NCI-H345 (cell line): ENCODE results near the gene ELAPOR2.
"Not testable (repeated sequence)": the region's sequence is repeated elsewhere in the genome, so short reads cannot be mapped to it uniquely, and the experiment has no call there.

Source experiments
- DNase-seq: peaks from one replicate; lab custom pipeline; 2025; lab: John Stamatoyannopoulos, UW

ELAPOR2 gene

DNA sequence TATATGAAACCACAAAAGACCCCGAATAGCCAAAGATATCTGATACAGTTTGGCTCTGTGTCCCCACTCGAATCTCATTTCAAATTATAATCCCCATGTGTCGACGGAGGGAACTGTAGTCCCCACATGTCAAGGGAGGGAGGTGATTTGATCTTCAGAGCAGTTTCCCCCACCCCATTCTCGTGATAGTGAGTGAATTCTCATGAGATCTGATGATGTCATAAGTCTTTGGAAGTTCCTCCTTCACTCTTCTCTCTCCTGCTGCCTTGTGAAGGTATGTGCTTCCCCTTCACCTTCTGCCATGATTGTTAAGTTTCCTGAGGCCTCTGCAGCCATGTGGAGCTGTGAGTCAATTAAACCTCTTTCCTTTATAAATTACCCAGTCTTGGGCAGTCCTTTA is 13.0 kb downstream of the ELAPOR2 start:
- no peak for DNase-seq

DNA sequence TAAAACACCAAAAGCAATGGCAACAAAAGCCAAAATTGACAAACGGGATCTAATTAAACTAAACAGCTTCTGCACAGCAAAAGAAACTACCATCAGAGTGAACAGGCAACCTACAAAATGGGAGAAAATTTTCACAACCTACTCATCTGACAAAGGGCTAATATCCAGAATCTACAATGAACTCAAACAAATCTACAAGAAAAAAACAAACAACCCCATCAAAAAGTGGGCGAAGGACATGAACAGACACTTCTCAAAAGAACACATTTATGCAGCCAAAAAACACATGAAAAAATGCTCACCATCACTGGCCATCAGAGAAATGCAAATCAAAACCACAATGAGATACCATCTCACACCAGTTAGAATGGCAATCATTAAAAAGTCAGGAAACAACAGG is 14.7 kb downstream of the ELAPOR2 start:
- not testable (repeated sequence) for DNase-seq

DNA sequence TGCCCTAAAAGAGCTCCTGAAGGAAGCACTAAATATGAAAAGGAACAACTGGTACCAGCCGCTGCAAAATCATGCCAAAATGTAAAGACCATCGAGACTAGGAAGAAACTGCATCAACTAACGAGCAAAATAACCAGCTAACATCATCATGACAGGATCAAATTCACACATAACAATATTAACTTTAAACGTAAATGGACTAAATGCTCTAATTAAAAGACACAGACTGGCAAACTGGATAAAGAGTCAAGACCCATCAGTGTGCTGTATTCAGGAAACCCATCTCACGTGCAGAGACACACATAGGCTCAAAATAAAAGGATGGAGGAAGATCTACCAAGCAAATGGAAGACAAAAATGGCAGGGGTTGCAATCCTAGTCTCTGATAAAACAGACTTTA is 17.9 kb downstream of the ELAPOR2 start:
- not testable (repeated sequence) for DNase-seq

DNA sequence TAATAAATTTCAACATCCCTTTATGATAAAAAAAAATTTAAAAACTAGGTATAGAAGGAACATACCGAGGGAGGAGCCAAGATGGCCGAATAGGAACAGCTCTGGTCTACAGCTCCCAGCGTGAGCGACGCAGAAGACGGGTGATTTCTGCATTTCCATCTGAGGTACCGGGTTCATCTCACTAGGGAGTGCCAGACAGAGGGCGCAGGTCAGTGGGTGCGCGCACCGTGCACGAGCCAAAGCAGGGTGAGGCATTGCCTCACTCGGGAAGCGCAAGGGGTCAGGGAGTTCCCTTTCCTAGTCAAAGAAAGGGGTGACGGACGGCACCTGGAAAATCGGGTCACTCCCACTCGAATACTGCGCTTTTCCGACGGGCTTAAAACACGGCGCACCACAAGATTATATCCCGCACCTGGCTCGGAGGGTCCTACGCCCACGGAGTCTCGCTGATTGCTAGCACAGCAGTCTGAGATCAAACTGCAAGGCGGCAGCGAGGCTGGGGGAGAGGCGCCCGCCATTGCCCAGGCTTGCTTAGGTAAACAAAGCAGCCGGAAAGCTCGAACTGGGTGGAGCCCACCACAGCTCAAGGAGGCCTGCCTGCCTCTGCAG is 19.7 kb downstream of the ELAPOR2 start:
- DNase-seq, result not testable (repeated sequence)

DNA sequence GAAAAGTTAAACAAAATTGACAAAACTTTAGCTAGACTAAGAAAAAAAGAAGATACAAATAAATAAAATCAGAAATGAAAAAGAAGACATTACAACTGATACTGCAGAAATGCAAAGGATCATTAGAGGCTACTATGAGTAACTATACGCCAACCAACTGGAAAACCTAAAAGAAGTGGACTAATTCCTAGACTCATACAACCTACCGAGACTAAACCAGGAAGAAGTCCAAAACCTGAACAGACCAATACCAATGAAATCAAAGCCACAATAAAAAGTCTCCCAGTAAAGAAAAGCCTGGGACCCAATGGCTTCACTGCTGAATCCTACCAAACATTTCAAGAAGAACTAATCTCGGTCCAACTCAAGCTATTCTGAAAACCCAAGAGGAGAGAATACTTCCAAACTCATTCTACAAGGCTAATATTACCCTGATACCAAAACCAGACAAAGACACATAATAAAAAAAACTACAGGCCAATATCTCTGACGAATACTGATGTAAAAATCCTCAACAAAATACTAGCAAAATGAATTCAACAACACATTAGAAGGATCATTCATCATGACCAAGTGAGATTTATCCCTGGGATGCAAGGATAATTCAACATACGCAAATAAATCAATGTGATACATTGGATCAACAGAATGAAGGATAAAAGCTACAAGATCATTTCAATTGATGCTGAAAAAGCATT is 20.3 kb downstream of the ELAPOR2 start:
- no peak for DNase-seq

DNA sequence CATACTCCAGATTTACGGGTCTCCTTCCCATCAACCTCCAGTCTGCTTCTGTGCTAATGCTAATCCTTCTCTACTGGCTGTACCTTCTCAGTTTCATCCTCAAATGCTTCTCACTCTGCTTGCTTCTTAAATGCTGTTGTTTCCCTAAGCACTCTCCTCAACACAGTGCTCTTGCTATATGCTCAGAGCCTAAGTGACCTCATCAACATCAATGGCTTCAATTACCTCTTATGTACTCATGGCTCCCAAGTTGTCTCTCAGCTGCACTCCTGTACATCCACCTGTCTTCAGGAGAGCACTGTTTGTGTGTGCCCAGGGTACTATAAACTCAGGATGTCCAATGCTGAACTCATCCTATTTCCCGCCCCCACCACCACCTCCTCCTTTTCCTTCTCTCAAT is 22.5 kb downstream of the ELAPOR2 start:
- DNase-seq, result no peak

DNA sequence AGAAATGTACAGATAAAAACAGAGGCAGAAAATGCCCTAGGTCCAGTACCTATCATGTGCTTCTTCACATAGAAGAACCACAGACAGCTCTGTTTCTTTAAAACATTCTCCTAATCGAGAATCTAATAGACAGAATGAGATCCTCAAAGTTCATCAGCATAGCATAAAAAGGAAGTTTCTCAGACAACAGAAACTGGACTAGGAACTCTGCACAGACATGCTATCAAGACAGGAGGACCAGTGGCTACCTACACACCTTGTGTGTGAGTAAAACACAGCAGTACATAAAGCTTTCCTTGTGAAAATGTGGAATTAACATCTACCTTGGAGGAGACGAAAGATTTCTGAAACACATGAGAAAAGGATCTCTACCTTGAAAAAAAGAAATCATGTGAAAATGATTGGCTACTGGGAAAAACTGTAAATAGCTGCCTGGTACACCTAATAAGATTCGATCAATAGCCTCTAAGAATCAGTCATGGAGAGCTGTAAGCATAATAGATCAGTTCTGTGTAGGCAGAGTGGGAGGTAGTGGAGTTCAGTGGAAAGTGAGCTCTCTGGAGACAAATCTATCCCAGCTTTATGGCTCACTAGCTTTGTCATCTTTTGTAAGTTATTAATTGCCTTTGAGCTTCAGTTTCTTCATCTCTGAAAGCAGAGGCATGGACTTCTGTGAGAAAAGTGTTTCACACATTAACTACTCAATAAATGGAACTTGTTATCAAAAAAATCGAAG is 26.7 kb downstream of the ELAPOR2 start:
- no peak for DNase-seq

DNA sequence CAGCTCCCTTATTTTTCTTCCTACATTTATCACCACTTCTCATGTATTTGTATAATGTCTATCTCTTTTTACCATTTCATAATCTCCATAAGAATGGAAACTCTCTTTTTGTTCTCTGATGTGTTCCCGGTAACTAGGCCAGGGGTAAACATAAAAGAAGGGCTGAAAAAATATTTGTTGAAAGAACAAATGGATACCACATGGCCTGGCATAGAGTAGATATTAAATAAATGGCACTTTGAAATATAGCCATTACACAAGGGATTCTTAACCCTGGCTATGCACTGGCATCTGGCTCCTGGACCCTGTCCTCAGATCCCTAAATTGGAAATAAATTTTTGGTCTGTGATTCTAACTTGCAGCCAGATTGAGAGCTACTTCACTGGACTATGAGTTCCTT is 30.4 kb downstream of the ELAPOR2 start:
- DNase-seq, result no peak

DNA sequence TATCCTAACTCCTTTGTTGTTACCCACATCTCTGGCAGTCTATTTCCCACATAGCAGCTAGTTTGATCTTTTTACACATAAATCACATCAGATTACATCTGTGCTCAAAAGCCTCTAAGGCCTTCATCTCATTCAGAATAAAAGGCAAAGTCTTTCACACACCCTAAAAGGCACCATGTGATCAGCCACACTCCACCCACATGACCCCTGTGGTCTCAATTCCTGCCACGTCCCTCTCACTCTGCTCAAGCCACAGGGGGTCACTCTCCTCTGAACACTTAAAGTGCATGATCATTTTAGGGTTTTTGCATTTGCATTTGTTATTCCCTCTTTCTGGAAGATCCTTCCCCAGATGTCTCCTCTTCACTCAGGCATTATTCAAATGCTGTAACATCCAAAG is 30.8 kb downstream of the ELAPOR2 start:
- no peak for DNase-seq

DNA sequence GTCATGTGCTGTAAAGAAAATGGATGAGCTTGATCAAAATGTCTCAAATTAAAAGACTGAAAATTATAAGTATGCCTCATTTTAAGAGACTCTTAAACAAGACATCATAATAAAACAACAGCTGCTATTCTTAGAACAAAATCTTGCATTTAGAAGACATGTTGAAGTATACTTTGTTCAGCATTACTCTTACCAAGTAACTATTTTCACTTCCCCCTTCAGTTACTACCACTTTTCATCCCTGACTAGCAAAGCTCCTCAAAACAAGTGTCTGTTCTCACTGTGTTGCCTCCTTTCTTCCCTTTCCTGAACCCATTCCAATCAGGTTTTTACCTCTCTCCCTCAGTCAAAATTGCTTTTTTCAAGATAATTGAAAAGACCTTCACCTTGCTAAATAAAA is 31.6 kb downstream of the ELAPOR2 start:
- DNase-seq, result no peak

DNA sequence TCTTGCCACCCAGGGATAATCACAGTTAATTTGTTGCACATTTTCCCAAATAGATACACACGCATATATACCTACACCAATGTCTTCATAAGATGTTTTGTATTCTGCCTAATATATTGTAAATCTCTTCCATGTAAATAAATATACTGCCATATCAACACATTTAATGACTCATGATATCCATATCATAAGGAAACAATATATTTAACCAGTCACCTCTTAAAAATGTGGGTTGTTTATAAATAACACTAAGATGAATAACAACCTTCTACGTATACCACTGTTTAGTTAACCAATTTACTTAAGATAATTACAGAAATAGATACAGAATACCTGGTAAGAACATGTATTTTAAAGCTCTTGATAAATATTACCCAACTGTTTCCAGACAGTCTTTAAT is 38.2 kb downstream of the ELAPOR2 start:
- DNase-seq, result no peak

DNA sequence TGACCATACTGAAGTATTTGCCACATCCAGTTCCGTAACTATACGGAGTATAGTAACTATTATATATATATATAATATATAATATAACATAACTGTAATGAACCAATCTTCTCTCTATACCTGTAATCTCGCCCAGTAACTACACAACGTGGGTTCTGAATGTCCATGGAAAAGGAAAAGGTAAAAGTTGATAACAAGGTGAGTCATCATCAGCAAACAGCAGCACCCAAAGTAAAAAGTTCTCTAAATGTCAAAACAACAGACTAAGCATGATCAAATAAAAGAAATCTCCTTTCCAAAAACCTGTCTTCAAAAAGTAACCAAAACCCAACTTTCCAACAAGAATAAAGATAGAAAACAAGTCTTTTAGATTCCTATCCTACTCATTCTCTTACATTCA is 42.8 kb downstream of the ELAPOR2 start:
- DNase-seq, result no peak

DNA sequence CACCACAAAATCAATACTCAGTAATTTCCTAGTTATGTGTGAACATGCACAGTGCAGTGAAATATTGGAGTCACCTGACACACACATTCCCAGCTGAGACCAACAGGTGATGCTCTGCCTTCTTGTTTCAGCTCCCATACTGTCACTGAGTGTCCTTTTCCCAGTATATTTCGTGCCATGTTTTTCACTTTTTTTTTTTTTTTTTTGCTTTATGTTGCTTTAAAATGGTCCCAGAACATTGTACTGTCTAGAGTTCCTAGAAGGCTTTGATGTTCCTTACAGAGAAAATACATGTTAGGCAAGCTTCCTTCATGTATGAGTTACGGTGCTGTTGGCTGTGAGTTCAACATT is 45.6 kb downstream of the ELAPOR2 start:
- DNase-seq, result no peak

DNA sequence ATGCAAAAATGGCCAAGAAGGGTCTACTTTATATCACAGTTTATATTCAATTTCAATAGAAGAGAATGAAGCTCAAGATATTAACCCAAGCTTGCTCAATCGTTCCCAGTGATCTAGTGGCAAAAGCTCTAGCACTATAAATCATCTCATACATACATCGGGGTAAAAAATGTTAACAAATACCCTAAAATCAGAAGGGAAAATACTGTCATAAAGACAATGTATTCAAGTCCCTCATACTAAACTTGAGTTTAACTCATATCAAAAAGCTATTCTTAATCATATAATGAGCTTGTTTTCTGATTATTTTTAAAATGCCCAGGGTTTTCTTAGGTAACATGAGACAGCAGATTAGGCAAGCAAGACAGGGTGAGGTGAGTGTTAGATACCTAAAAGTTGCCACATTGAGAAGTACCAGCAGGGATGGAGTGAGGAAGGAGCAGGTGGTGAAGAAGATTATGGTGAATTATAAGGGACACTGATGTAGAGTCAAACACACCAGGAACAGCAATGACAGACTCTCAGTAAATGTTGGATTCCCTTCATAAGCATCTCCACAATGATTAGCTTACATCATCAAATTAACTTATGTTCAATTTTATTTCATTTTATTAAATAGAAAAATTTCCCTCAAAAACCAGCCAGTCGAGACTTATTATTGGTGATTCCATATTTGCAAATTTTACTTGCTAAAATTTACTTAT is 46.2 kb downstream of the ELAPOR2 start:
- no peak for DNase-seq
